CD4-positive, alpha-beta T cell treated with Interleukin-10 for 1 hour (primary cell): Measurements from ENCODE around the gene HSF5.

ENCODE experiments used
- DNase-seq: peaks from one replicate; pipeline ENCODE4 v3.0.0-alpha.2; 2020

The HSF5 gene

DNA sequence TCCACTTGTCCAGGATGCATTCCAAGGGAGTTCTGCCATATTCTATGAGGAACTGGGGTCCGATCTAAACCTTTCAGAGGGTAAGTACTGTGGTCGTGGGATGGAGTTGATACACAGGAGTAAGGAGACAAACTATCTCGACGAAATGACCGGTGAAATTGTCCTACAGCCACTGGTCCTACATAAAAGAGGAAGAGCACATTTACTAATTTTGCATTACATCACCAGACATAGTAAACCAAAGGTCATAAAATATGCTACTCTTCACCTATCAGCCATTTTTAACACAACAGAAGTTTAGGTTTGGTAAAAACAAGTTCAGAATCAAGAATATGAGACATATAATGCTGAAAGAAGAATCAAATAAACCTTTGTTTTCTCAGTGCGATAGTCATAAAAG lies 8.1 kb downstream of the HSF5 start:
- DNase-seq: no peak

DNA sequence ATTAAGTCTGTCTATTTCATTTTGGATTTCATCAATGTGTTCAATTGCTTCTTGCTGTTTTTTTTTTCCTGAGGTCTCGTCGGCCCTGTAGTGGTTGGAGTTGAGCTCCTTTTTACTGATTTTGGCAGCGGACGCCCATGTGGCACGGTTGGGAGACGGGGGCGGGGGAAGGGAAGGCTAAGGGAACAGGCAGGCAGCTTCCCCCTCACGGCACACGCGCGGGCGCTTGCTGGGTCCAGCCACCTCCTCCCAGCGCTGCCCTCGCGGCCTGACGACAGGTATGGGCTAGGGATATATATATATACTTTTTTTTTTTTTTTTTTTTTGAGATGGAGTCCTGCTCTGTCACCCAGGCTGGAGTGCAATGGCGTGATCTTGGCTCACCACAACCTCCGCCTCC lies 11.4 kb downstream of the HSF5 start:
- no peak for DNase-seq

DNA sequence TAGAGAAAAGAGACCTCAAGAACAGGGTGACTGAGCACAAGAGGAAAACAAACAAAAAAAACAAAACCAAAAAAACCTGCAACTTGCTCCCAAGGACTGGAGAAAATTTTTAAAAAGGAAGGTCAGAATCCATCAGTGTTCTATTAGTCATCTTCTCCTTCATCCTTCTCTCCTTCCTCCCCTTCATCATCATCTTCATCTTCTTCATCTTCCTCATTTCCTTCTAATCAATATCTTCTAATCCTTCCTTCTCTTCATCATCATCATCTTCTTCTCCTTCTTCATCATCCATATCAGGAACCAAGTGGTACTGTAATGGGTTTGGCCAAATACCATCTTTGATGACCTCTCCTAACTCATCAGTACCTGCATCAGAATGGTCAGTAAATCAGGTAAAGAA lies 12.2 kb downstream of the HSF5 start:
- no peak for DNase-seq

DNA sequence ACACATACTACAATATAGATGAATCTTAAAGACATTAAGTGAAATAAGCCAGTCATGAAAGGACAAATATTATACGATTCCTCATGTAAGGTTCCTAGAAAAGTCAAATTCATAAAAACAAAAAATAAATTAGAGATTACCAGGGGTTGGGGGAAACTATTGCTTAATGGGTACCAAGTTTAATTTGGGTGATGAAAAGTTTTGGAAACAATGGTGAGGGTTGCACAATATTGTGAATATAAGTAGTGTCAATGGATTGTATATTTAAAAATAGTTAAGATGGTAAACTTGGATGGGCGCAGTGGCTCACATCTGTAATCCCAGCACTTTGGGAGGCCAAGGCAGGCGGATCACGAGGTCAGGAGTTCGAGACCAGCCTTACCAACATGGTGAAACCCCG lies 17.9 kb downstream of the HSF5 start:
- no peak for DNase-seq

DNA sequence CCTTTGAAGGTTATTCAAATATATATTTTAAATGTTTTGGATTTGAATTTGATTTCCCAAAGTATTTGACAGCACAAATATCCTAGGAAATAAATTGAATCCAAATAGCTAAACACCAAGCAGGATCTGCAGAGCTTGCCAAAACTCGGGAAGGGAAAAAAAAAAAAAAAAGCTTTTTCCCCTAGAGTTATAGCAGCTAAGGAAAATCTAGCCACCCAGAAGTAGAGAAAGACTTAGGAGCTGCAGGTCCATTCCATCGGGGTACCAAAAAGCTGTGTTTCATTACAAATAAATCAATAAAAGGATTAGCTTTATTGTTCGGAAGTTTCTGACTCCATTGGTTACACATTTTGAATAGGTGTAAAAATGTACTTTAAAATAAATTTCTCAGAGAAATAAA lies 19.3 kb downstream of the HSF5 start:
- DNase-seq: no peak

DNA sequence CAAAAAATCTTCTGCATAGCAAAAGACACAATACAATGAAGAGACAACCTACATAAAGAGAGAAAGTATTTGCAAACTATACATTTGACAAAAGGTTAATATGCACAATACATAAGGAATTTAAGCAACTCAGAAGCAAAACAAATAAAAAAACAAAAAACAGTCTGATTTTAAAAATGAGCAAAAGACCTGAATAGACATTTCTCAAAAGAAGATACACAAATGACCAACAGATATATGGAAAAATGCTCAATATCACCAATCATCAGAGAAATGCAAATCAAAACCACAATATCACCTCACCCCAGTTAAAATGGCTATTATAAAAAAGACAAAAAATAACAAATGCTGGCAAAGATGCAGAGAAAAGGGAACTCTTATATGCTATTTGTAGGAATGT lies 32.7 kb downstream of the HSF5 start:
- no peak for DNase-seq

DNA sequence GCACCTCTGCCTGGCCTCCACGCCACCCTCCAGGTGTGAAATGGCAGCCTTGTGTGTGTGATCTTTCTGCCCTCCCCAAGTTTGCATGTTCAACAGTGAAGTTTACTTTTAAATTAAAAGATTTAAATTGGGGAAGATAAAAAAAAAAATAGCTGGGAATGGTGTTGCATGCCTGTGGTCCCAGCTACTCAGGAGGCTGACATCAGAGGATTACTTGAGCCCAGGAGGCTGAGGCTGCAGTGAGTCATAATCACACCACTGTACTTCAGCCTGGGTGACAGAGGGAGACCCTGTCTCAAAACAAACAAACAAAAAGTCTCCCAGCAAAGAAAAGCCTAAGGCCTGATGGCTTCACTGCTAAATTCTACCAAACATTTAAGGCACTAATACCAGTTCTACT lies 35.5 kb downstream of the HSF5 start:
- DNase-seq: no peak

DNA sequence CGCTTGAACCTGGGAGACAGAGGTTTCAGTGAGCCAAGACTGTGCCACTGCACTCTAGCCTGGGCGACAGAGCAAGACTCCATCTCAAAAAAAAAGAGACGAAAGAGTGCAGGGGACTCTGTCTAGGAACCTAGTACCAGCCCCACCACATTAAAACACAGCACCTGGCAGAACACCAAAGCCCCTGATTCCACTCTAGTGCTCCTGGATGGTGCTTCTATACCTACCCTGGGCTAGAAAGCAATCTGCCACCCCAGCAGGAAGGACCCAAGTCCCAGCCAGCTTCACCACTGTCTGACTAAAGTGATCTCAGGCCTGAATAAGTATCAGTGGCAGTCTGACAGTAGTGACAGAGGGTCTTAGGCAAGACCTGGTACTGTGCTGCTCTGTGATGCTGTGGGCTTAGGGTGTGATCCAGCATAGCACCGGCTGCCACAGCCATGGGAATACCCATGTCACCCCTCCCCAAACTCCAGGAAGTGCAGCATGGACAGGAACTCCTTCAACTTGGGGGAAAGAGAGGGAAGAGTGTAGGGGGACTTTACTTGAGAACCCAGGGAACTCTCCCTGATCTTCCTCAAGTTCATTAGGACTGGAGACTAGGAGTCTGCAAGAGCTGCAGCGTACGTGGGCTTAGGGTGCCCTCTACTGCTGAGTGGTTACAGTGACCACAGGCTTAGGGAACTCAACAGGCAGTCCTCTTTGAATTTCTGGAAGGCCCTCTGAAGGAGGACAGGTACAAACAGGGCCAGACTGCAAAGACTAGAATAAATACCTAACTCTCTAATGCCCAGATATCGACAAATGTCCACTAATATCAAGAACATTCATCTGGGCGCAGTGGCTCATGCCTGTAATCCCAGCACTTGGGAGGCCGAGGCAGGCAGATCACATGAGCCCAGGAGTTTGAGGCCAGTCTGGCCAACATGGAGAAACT lies 40.9 kb downstream of the HSF5 start:
- DNase-seq: peak; percentile 69

DNA sequence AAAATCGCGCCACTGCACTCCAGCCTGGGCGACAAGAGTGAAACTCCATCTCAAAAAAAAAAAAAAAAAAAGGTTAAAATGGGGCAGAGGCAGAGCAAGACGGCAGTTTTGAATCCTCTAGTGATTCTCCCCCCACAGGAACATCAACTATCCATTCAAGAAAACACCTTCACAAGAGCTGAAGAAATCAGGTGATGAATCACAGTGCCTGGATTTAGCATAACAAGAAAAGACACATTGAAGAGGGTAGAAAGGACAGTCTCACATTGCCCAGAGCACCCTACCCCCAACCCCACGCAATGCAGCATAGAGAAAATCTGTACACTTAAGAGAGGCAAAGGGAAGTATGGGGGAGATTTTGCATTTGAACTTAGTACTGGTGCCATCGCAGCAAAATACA lies 42.1 kb downstream of the HSF5 start:
- no peak for DNase-seq

DNA sequence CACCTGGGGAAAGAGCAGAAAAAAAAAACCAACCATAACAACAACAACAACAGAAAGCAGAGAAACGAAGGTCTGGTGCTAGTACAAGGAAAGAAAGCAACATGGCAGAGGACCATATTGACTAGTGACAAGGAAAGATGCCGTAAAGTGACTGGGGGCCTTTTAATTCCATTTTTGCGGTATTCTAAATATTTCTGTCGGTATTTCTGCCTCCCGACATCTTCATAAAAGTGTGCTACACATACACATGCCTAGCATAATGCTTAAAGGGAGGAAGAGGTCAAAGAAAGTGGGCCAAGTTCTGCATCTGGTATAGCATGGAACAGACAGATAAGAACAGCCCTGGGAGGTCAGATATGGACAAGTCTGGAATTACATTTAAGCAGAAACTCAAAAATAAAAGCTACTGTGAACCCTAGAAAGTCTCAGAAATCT lies 51.4 kb downstream of the HSF5 start:
- DNase-seq: no peak

DNA sequence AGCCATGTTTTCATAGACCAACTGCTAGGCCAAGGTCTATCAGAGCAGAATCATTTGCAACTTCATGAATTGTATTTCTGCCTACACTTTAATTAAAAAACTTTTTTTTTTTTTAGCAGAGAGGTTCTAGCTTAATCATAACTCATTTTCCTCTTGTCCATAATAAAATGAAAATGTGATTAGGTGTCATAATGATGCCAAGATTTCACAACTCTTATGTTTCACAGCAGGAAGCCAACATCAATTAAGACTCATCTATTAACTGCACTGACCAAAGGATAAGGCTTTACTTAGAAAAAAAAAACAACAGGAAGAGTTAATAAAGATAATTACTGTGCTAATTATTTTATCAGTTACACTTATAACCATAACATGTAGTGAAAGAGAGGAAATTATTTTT lies 52.0 kb downstream of the HSF5 start:
- DNase-seq: no peak

DNA sequence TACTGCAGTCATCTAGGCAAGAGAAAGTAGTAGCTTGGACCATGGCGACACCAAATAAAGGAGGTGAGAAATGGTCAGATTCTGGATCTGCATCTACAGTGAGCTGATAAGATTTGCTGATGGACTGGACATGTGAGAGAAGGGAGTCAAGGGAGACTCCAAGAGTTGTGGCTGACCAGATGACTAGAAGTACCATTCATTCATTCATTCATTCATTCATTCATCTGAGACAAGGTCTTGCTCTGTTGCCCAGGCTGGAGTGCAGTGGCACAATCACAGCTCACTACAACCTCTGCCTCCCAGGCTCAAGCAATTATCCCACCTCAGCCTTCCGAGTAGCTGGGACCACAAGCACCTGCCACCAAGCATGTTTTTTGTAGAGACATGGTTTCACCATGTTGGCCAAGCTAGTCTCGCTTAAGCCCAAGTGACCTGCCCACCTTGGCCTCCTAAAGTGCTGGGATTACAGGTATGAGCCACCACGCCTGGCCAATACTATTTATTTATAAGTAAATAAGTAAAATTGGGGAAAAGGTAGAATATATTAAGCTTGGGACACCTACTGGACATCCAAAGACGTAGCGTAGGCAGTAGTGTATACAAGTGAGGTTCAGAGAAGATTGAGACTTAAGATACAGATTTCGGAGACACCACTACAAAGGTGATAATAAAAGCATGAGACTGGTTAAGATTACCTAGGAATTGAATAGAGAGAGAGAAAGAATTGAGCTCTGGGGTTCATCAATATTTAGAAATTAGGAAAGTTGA lies 55.2 kb downstream of the HSF5 start:
- DNase-seq: no peak

DNA sequence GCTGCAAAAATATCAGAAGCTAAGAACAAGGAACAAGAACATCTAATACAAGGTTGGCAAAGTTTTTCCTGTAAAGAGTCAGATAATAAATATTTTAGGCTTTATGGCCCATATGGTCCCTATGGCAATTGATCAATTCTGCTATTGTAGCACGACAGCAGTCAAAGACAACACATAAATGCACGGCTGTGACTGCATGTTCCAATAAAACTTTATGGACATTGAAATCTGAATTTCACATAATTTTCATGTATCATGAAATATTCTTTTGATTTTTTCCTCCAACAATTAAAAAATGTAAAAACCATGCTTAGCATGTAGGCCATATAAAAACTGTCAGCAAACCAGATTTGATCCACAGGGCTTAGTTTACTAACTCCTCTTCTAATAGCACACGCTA lies 60.4 kb downstream of the HSF5 start:
- no peak for DNase-seq

DNA sequence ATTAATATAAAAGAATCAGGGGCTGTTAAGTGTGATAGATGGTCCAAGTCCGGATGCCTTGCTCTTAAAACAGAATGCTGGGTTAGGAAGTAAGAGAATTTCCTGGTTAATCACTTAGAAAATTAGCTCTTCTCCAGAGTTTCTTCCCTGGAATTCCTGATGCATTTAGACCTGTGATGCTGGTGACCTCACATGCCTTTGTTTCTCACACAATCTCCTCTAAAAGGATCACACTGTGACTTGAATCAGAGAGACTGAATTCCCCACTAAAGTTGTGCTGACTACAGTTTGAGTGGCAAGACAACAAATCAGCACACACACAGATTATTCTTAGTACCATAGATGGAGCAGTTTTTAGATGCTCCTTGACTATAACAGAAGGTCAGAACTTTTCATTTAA lies 66.5 kb downstream of the HSF5 start:
- DNase-seq: no peak

DNA sequence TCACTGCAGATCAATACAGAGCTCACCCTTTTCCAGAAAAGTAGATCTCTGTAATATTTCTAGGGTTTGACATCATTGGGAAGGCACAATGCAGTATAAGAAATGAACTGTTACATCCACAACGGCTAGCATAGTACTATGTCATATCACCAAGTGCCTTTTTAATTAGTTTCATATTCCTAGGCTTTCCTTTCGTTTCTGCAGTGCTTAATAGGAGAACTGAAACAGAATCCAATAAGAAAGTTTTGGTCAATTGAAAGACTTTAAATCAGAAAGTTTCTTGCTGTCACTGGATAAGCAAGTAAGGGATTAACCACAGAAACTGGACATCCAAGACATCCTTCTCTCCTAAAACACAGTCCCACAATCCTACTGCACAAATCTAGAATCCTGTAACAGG lies 67.4 kb downstream of the HSF5 start:
- DNase-seq: no peak

DNA sequence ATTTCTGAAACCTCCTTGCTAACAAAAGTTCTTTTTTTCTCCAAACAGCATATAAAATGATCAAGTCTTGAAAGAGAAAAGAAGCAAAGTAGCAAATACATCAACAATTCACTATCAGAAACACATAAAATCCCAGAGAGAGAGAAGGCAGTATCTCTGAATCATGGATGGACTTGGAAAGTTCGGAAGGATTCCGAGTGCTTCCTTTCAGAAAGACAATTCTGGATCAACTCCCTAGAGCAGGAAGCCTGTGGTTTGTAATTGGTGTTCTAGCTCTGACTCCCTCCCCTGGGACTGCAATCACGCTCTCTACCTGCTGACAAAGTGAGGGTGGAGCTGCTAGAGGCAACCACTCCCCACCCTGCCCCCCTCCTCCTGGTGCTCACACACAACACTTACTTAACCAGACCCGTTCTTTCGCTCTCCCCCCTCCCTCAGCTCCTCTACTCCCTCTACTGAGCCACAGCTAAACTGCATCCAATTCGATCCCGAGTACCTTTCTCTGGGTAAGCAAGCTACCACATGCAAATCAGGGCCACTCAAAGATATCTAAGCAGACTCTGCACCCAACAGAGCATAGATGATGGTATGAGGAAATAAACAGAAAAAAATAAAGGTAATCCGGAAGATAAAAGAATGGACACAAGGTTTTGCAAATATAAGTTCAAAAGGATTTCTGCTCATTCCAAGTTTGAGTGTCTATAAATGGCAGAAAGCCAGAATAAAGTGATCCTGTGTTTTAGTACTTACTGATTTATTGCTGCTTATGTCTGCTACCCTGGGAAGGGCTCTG lies 70.7 kb downstream of the HSF5 start, which contains the start of gene RNF43:
TSS of gene RNF43 (minus strand) at position 235 of the 793 bp plus-strand sequence. CDS start 1,957 bp downstream, outside the sequence.
- DNase-seq: peak; percentile 92

DNA sequence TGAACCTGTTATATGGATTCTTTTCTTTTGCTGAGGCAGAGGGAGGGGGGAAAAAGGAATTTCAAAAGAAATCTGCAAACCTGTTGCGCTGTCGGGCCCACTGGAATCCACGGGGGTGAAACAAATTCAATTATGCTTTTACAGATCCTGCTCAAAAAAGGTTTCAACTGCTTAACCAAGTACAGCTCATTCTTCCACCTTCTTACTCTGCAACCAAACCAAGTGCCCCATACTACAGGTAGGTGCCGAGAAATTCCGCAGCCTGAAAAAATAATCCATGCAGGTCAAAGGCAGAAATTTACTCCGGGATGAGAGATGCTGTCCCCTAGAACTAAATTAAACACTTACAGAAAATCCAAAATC lies 71.3 kb downstream of the HSF5 start:
- no peak for DNase-seq

DNA sequence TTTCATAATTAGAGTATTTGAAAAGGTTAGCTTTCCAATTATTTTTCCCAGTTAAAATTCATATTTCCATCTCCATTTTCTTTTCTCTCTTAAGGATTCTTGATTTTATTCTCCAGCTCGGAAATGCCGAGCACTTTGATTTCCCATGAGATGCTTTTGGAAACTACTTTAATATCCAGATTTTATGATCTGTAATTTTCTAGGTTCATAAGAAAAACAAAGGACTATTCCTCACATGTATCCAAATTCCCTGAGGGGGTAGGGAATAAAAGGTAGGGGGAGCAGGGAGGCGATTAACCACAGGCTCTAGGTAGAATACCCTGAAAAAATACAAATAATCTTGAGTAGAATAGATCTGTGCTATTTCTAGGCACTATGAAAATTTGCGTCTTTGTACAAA lies 71.8 kb downstream of the HSF5 start:
- no peak for DNase-seq

DNA sequence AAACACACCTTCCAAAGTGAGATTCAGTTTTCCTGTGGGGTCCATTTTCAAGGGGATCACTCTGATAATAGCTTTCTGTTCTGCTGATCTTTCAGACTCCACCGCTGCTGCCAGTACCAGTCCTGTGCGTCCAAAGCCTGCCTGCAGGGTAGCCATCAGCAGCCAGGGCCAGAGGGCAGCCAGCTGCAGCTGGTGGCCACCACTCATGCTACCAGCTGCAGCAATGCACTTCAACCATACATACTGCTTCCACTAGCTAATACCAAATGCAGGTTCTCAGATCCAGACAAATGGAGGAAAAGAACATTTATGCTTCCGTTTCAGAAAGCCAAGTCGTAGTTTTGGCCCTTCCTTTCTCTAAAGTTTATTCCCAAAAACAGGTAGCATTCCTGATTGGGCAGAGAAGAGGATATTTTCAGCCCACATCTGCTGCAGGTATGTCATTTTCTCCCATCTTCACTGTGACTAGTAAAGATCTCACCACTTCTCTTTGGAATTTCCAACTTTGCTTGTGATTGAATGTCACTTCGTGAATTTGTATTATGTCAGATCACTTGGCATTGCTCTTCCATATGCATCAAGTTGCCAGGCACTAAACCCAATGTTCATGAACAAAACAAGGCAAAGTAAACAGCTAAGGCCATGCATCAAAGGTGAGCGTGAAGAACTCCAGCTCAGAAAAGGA lies 72.7 kb downstream of the HSF5 start:
- no peak for DNase-seq

DNA sequence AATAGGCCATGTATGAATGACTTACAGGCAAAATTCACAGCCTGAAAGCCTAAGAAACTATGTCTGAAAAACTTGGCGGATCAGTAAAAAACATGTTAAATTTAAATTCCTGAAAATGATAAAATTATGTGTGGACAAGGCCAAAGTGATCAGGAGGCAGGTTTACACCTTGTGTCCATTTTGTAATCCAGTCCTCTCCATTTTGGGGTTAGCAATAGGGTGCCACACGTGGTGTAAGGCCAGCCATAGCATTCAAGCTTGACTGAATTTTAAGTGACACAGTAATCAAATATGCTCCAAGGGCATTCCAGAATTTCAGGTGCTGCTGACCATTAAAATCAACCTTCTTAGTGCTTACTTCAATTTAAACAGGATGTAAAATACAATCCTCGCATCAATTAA lies 73.6 kb downstream of the HSF5 start:
- DNase-seq: no peak

DNA sequence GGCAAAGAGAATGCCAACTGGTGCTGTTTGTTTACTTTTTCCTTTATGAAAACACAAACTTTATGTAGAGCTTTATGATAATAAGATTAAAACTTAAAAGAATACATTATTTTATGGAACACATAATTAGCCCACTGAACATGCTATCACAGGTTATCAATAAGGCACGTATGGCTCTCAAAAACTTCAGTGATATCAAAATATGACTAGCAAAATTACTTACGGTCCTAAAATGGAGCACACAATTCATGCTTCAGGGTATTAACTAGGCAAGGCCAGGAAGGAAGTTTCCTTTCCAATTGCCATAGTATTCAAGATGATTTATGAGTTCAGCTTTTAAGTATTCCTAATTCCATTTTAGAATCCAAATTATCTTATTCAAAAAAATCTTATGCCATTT lies 74.5 kb downstream of the HSF5 start:
- DNase-seq: no peak

DNA sequence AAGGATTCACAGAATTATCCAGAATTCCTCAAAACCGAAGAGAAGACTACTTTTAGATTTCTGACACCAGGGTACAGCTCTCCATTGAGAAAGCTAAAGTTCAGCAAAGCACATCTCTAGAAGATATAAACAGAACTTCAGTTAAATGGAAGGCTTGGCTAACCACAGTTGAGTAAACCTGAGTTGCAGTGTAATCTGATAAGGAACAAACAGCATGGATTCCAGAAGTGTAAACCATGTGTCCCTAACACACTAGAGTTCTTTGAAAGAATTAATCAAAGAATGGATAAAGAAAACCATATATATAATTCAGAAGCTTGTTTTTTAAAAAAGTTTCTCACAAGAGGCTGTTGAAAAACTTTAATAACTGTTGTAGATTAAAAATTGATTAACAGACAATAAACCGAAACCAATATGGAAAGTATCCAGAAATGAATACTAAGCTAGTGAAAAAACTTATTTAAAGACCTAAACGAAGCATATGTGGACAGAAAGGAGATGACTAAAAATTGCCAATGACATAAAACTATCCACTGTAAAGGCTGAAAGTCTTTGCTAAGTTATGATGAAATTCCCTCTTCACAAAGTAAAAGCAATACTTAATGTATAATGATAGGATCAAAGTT lies 75.1 kb downstream of the HSF5 start:
- no peak for DNase-seq
